Fibroblast of villous mesenchyme (primary cell): ENCODE results near the gene SDCBP2. TPM values are rescaled to one million over a fixed set of nuclear protein-coding genes. Genes with fewer than 3 reads are reported as not detected.

Experiments
- DNase-seq: peaks from one replicate; pipeline ENCODE4 v3.0.0-alpha.2; 2010; ENCODE audit warnings: low read depth
- H3K4me3 ChIP-seq: 2 replicates; pipeline ENCODE4 v1.5.1; 2011; ENCODE audit warnings: low read depth, mild to moderate bottlenecking, low read length
- total RNA-seq: library from RNA; depleted of rRNA; stranded (reverse); fragments of >200 nt; gene quantifications from 2 replicates; pipeline ENCODE4 v1.2.3, GENCODE V29; 2012
- TF ChIP-seq, protein P1 (sequence below): IDR thresholded peaks from 2 replicates; pipeline ENCODE4 v1.5.1; 2012; ENCODE audit warnings: low read depth, mild to moderate bottlenecking, low read length; ENCODE audit not compliant: insufficient read depth

SDCBP2 gene
- total RNA-seq, 1 donor = 0.43 TPM

DNA sequence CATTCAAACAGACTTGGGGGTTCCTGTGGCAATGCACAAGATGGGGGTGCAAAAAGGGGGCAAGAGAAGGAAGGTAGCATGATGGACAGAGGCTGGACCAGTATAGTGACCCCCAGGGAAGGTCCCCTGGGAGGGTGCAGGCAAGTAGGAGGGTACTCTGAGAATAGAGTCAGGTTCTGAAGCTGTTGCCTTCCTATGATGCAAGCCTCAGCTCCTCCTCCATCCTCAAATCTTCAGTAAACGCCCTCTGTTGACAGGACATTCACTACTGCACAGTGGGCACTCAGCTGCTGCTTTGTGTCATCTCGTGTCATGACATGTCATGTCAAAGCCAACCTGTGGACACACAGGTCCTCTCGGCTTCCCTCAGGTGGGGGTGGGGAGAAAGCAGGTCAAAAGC lies 5.8 kb upstream of the SDCBP2 start:
- DNase-seq = peak; percentile 30
- no peak overlapping the region for H3K4me3 ChIP-seq
- TF ChIP-seq, protein P1, sequence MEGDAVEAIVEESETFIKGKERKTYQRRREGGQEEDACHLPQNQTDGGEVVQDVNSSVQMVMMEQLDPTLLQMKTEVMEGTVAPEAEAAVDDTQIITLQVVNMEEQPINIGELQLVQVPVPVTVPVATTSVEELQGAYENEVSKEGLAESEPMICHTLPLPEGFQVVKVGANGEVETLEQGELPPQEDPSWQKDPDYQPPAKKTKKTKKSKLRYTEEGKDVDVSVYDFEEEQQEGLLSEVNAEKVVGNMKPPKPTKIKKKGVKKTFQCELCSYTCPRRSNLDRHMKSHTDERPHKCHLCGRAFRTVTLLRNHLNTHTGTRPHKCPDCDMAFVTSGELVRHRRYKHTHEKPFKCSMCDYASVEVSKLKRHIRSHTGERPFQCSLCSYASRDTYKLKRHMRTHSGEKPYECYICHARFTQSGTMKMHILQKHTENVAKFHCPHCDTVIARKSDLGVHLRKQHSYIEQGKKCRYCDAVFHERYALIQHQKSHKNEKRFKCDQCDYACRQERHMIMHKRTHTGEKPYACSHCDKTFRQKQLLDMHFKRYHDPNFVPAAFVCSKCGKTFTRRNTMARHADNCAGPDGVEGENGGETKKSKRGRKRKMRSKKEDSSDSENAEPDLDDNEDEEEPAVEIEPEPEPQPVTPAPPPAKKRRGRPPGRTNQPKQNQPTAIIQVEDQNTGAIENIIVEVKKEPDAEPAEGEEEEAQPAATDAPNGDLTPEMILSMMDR = peak; percentile 19

DNA sequence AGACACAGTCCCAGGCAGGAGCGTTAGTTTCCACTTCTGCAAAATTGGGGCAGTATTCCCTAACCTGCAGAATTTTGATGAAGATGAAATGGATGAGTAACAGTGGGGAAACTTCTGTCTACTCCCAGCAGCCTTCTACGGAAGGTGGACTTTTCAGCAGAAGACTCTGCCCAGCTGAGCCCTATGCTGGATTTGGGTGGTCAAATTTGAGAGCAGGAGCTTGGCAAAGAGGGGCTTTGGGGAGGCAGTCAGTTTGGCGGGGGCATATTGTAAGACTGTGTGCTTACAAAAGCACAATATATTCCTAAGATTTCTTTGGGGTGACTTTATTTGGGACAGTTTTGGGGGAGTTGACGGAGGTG lies 5.4 kb upstream of the SDCBP2 start:
- TF ChIP-seq, protein P1 = no peak
- no peak for DNase-seq
- no peak overlapping the region for H3K4me3 ChIP-seq

DNA sequence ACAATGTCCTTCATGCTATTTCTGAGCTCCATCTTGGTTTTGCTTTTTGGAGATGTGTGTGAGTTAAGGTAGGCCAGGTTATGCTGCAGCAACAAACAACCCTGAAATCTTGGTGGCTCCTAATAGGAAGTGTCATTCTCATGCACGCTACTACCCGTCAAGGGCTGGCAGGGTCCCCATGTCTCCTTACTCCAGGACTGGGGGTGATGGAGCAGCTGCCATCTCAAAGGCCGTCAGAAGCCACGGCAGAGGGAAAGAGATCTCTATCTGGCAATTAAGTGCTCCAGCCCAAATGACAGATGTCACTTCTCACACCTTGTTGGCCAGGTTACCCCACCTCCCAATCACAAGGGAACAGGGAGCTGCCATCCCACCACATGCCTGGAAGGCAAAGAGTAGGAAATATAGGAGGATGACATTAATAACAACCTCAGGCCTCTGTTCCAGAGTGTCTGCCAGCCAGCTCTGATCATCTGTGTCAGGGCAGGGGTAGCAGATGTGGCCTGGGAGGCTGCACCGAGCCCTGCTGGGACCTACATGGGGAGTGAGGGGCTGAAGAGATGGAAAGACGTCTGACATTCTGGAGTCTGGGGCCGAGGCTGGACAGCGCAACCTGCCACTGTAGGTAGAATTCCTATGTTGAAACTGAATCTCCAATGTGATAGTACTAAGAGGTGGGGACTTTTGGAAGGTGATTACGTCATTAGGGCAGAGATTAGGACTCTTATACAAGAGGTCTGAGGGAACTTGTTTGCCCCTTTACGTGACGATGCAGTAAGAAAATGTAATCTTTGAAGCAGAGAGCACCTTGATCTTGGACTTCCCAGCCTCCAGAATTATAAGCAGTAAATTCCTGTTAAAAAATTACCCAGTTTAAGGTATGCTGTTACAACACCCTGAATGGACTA lies 4.8 kb upstream of the SDCBP2 start:
- TF ChIP-seq, protein P1 = no peak
- DNase-seq = no peak
- no peak overlapping the region for H3K4me3 ChIP-seq

DNA sequence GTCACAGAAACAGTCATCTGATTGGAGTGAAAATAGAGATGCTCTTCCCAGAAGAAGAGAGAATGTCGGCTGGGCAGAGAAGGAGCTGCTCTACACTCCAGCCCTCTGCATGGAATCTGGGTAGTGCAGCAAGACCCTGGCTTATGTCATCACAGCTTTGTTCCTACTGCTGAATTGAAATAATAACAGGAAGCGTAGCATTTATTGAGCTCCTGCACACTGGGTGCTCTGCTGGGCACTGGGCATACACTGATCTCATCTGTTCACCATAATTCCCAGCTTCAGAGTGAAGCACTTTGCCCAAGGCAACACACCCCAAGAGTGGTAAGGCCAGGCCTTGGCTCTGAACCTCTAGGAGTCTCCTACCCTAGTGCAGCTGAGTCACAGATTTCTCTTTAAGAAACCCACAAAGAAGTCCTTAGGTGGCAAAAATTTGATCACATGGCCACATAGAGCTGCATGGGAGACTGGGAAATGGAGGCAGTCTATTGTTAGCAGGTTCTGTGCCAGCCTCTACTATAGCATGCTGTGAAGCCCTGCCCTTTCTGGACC lies 3.9 kb upstream of the SDCBP2 start:
- no peak overlapping the region for H3K4me3 ChIP-seq
- DNase-seq = no peak
- TF ChIP-seq, protein P1 = no peak

DNA sequence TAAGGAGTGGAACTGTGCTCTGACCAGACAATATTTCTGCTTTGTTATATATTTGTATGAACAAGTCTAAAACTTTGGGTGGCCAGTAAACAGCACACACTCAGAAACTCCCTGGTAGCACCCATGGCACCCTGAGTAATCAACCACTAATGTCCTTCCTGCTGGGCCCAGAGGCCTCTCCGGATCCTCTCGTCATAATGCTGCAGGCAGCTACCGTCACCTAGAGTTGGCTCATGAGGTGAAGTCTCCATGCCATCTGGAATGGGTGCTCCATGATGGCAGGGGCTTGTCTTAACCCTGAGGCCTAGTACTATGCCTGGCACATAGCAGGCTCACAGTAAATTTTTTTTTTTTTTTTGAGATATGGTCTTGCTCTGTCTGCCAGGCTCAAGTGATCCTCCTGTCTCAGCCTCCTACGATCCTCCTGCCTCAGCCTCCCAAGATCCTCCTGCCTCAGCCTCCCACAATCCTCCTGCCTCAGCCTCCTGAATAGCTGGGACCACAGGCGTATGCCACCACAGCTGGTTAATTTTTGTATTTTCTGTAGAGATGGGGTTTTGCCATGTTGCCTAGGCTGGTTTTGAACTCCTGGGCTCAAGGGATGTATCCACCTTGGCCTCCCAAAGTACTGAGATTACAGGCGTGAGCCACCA lies 3.0 kb upstream of the SDCBP2 start:
- TF ChIP-seq, protein P1 = no peak
- no peak overlapping the region for H3K4me3 ChIP-seq
- DNase-seq = no peak

DNA sequence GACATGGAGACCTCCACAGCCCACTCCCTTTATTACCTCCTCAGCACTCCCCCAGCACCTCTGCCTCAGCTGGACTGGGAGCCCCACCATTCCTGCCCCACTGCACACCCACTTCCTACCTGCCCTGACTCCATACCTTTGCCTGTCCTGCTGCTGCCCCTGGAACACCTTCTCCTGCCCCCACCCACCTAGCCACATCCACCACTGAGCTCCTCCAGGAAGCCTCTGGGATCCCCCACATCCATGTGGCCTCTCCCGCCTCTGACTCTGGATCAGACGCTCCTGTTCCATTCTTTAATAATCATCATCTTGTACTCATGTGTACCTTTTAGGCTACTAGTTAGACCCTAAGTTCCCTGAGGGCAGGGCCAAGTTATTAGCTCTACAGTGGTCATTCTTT lies 2.2 kb upstream of the SDCBP2 start:
- no peak overlapping the region for H3K4me3 ChIP-seq
- DNase-seq = no peak
- TF ChIP-seq, protein P1 = no peak
